A549 (cell line): ENCODE measurements around the gene DMGDH. TPM values are rescaled to one million over a fixed set of nuclear protein-coding genes. Genes with fewer than 3 reads are reported as not detected.

Source experiments
- ATAC-seq, 2 experiments: fragments of 200-7000 bp in 1 of 2; fragments of >200 bp in 1 of 2; cut with Nextera tagmentation in 1 of 2; cut with Tn5 transposase in 1 of 2; 3 replicates each; pipeline versions ENCODE4 v1.8.0 to v1.9.1; 2018 to 2020; ENCODE audit warnings: mild to moderate bottlenecking in 1 of 2, moderate library complexity in 1 of 2
- CTCF ChIA-PET: fragments of 300-600 bp; sonication (Branson Sonifier 250); formaldehyde crosslinking; extraction: SDS; loops from one replicate; lab custom pipeline; 2021; ENCODE audit warnings: antibody characterized with exemption, inconsistent platforms; lab: Yijun Ruan, JAX
- POLR2A ChIA-PET: fragments of 350-600 bp; formaldehyde crosslinking; extraction: SDS; loops from one replicate; lab custom pipeline; 2021; ENCODE audit warnings: antibody characterized with exemption, inconsistent platforms; lab: Yijun Ruan, JAX
- DNase-seq, 2 experiments: peaks; one replicate each; pipeline versions ENCODE4 v3.0.0 to v3.0.0-alpha.2; 2011 to 2016; ENCODE audit warnings: low read depth in 1 of 2, low spot score in 1 of 2
- FAIRE-seq: peaks from 2 replicates; lab custom pipeline; 2011; peaks lifted over from hg19 to GRCh38; lab: Jason Lieb, UNC
- H3K27ac ChIP-seq, 2 experiments: fragments of >200 bp; sonication (Bioruptor Twin); formaldehyde crosslinking; 3 replicates each; pipeline ENCODE4 v1.5.1; 2016 to 2017
- H3K4me1 ChIP-seq: fragments of >200 bp; sonication (Bioruptor Twin); formaldehyde crosslinking; 3 replicates; pipeline ENCODE4 v1.6.1; 2016
- H3K4me2 ChIP-seq: fragments of >200 bp; sonication (Bioruptor Twin); formaldehyde crosslinking; 3 replicates; pipeline ENCODE4 v1.6.1; 2016
- H3K4me3 ChIP-seq: fragments of >200 bp; sonication (Bioruptor Twin); formaldehyde crosslinking; 3 replicates; pipeline ENCODE4 v1.5.1; 2016
- H3K9me3 ChIP-seq: fragments of >200 bp; sonication (Bioruptor Twin); formaldehyde crosslinking; 3 replicates; pipeline ENCODE4 v1.6.1; 2016
- ATOH8 ChIP-seq: fragments of 250-450 bp; sonication (Bioruptor Pico); IDR thresholded peaks from 2 replicates; pipeline ENCODE4 v1.5.0; 2020; ENCODE audit warnings: low read depth, mild to moderate bottlenecking, moderate library complexity
- CEBPB ChIP-seq, 2 experiments: fragments of >200 bp in 1 of 2; sonication (Bioruptor Twin) in 1 of 2; formaldehyde crosslinking in 1 of 2; IDR thresholded peaks; 2 replicates each; pipeline ENCODE4 v1.6.1; 2012 to 2016
- EHF ChIP-seq: fragments of 250-450 bp; sonication (Bioruptor Pico); IDR thresholded peaks from 2 replicates; pipeline ENCODE4 v1.5.0; 2020; ENCODE audit warnings: mild to moderate bottlenecking
- EP300 ChIP-seq, 2 experiments: fragments of >200 bp; sonication (Bioruptor Twin); formaldehyde crosslinking; IDR thresholded peaks; 2 replicates in 1 of 2; 3 replicates in 1 of 2; pipeline ENCODE4 v1.6.1; 2016 to 2017
- ESRRA ChIP-seq: fragments of 150-350 bp; IDR thresholded peaks from 2 replicates; pipeline ENCODE4 v1.6.1; 2014; ENCODE audit warnings: mild to moderate bottlenecking, low read length, borderline replicate concordance
- FOSB ChIP-seq: fragments of 250-450 bp; sonication (Bioruptor Pico); IDR thresholded peaks from 2 replicates; pipeline ENCODE4 v1.5.0; 2020; ENCODE audit warnings: mild to moderate bottlenecking, moderate library complexity
- HES2 ChIP-seq: fragments of >200 bp; sonication (Bioruptor Twin); formaldehyde crosslinking; IDR thresholded peaks from 2 replicates; pipeline ENCODE4 v1.6.1; 2016
- HEYL ChIP-seq: fragments of 250-450 bp; sonication (Bioruptor Pico); IDR thresholded peaks from 2 replicates; pipeline ENCODE4 v1.8.0; 2021; ENCODE audit warnings: mild to moderate bottlenecking, moderate library complexity
- HOXB5 ChIP-seq: fragments of 250-450 bp; sonication (Bioruptor Pico); IDR thresholded peaks from 2 replicates; pipeline ENCODE4 v1.5.0; 2020; ENCODE audit warnings: mild to moderate bottlenecking, moderate library complexity
- JUN ChIP-seq, 2 experiments: fragments of >200 bp; sonication (Bioruptor Twin); formaldehyde crosslinking; IDR thresholded peaks; 2 replicates in 1 of 2; 3 replicates in 1 of 2; pipeline ENCODE4 v1.6.1; 2016 to 2017
- MAX ChIP-seq: IDR thresholded peaks from 2 replicates; pipeline ENCODE4 v1.6.1; 2012
- MYC ChIP-seq: IDR thresholded peaks from 2 replicates; pipeline ENCODE4 v1.6.1; 2012; ENCODE audit warnings: mild to moderate bottlenecking, inconsistent platforms, low read length, improper control_type of control experiment, borderline replicate concordance
- NR3C1 ChIP-seq: fragments of >200 bp; sonication (Bioruptor Twin); formaldehyde crosslinking; IDR thresholded peaks from 3 replicates; pipeline ENCODE4 v1.6.1; 2017
- RAD21 ChIP-seq, 2 experiments: fragments of >200 bp in 1 of 2; sonication (Bioruptor Twin) in 1 of 2; formaldehyde crosslinking in 1 of 2; IDR thresholded peaks in 1 of 2; conservative IDR thresholded peaks in 1 of 2; 2 replicates in 1 of 2; 3 replicates in 1 of 2; pipeline ENCODE4 v1.6.1; 2012 to 2018; ENCODE audit warnings: inconsistent platforms in 1 of 2
- RARB ChIP-seq: fragments of 250-450 bp; sonication (Bioruptor Pico); IDR thresholded peaks from 2 replicates; pipeline ENCODE4 v1.8.0; 2021; ENCODE audit warnings: mild to moderate bottlenecking, moderate library complexity
- RCOR1 ChIP-seq: fragments of 150-350 bp; IDR thresholded peaks from 2 replicates; pipeline ENCODE4 v1.6.1; 2014; ENCODE audit warnings: antibody characterized with exemption, low read length, low read depth
- SMC3 ChIP-seq: fragments of >200 bp; sonication (Bioruptor Twin); formaldehyde crosslinking; IDR thresholded peaks from 3 replicates; pipeline ENCODE4 v1.6.1; 2018; ENCODE audit warnings: inconsistent platforms
- TFCP2L1 ChIP-seq: fragments of 250-450 bp; sonication (Bioruptor Pico); IDR thresholded peaks from 2 replicates; pipeline ENCODE4 v1.5.0; 2021; ENCODE audit warnings: mild to moderate bottlenecking
- ZC3H11A ChIP-seq: fragments of 450-650 bp; IDR thresholded peaks from 2 replicates; pipeline ENCODE4 v1.6.1; 2014; ENCODE audit warnings: antibody characterized with exemption, mild to moderate bottlenecking
- ZFP36 ChIP-seq: fragments of 450-650 bp; IDR thresholded peaks from 2 replicates; pipeline ENCODE4 v1.6.1; 2014; ENCODE audit warnings: borderline replicate concordance; ENCODE audit not compliant: partially characterized antibody
- ZNF302 ChIP-seq: fragments of 250-450 bp; sonication (Bioruptor Pico); IDR thresholded peaks from 2 replicates; pipeline ENCODE4 v1.9.0; 2021; ENCODE audit warnings: inconsistent platforms, mild to moderate bottlenecking, moderate library complexity
- WGBS: methylation state at CpG from one replicate; pipeline ENCODE4 v1.1.6; 2017; ENCODE audit errors: missing lambda C conversion rate; 5-methylcytosine and 5-hydroxymethylcytosine counted together
- polyA plus RNA-seq, 4 experiments: library from polyadenylated mRNA; depleted of rRNA in 3 of 4; stranded (reverse); fragments of >200 nt; fragmentation: RNase III in 1 of 4; extraction: RNeasy Plus Mini Kit Qiagen cat#74134 plus additional on column Dnase treatment in 1 of 4; gene quantifications; 2 replicates in 3 of 4; 3 replicates in 1 of 4; pipeline ENCODE4 v1.2.3, GENCODE V29; 2011 to 2017
- TF ChIP-seq, protein P1 (sequence below): IDR thresholded peaks from 2 replicates; pipeline ENCODE4 v1.6.1; 2012
- TF ChIP-seq, protein P2 (sequence below): fragments of >200 bp; sonication (Bioruptor Twin); formaldehyde crosslinking; IDR thresholded peaks from 3 replicates; pipeline ENCODE4 v1.5.1; 2016
- TF ChIP-seq, protein P3 (sequence below): IDR thresholded peaks from 2 replicates; pipeline ENCODE4 v1.6.1; 2012; ENCODE audit warnings: low read depth, borderline replicate concordance

The DMGDH gene
- polyA plus RNA-seq, 2 of the 4 experiments (the other 2 are of a cell fraction) = 2.2 TPM; not detected in 1

DNA sequence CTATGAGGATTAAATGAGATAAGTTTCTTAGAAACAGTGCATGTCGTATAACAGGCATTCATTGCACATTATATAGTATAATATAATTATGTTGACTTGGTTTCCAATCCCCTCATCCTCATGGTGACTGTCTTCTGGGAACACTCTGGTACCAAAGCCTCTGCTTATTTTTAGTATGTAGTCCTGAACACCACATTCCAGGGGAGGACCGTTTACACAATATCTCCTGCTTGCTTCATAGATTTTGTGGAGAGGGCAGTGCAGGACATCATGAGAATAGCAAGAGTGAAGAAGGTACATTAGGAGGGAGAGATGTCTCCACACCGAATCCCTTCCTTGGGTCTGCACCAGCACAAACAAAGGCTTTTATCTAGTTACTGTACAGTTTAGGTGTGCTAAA, 21.6 kb upstream of the DMGDH start:
- DNase-seq = no peak
- no peak for TF ChIP-seq MYC
- TF ChIP-seq SMC3 = no peak
- TF ChIP-seq HEYL (CRISPR knock-in tag) = no peak
- TF ChIP-seq RARB = no peak
- no peak for TF ChIP-seq JUN (IDR thresholded peaks at IDR 0.05)
- TF ChIP-seq ATOH8 (CRISPR knock-in tag) = no peak
- TF ChIP-seq FOSB = no peak
- TF ChIP-seq MAX = no peak
- TF ChIP-seq ZC3H11A = no peak
- TF ChIP-seq, protein P1, sequence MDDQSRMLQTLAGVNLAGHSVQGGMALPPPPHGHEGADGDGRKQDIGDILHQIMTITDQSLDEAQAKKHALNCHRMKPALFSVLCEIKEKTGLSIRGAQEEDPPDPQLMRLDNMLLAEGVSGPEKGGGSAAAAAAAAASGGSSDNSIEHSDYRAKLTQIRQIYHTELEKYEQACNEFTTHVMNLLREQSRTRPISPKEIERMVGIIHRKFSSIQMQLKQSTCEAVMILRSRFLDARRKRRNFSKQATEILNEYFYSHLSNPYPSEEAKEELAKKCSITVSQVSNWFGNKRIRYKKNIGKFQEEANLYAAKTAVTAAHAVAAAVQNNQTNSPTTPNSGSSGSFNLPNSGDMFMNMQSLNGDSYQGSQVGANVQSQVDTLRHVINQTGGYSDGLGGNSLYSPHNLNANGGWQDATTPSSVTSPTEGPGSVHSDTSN = no peak
- no peak for TF ChIP-seq TFCP2L1 (CRISPR knock-in tag)
- no peak for TF ChIP-seq ZFP36
- TF ChIP-seq, protein P2, sequence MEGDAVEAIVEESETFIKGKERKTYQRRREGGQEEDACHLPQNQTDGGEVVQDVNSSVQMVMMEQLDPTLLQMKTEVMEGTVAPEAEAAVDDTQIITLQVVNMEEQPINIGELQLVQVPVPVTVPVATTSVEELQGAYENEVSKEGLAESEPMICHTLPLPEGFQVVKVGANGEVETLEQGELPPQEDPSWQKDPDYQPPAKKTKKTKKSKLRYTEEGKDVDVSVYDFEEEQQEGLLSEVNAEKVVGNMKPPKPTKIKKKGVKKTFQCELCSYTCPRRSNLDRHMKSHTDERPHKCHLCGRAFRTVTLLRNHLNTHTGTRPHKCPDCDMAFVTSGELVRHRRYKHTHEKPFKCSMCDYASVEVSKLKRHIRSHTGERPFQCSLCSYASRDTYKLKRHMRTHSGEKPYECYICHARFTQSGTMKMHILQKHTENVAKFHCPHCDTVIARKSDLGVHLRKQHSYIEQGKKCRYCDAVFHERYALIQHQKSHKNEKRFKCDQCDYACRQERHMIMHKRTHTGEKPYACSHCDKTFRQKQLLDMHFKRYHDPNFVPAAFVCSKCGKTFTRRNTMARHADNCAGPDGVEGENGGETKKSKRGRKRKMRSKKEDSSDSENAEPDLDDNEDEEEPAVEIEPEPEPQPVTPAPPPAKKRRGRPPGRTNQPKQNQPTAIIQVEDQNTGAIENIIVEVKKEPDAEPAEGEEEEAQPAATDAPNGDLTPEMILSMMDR = no peak
- no peak for FAIRE-seq
- Histone ChIP-seq H3K4me3 (no peak overlapping the region), H3K4me2 (no peak overlapping the region), H3K4me1 (no peaks in the 10 kb centered on the region), H3K27ac (no peak overlapping the region), H3K9me3 (no peaks in the 10 kb centered on the region)
- ChIA-PET CTCF (interaction anchor here (1.8 kb wide), 1 partner anchor 16 kb away, joined by 3 read pairs; no protein-coding TSS in a partner anchor), POLR2A (no interaction called here)
- 29% methylated on average over 3 of the region's 3 CpGs for WGBS
- ATAC-seq = no peak

DNA sequence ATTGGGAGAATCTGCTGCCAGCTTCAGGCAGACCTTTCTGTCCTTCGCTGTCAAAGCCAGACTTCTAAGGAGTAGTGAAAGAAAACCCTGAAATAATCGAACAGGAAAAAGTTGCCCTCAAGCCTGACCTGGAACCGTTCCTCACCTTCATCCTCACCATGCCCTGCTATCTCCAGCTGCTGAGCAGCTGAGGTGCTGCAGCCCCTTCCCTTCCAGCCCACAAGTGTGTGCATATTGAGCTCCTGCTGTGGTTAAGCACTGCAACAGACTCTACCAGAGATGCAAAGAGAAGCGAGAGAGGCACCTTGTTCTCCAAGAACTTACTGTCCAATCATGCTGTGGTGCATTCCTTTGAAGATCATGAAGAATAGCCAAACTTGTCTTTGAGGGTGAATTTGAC, 19.0 kb upstream of the DMGDH start:
- Histone ChIP-seq H3K4me2 (no peak overlapping the region), H3K4me3 (no peak overlapping the region), H3K27ac (no peak overlapping the region), H3K9me3 (no peaks in the 10 kb centered on the region), H3K4me1 (no peaks in the 10 kb centered on the region)
- no peak for TF ChIP-seq FOSB
- DNase-seq (no peak), FAIRE-seq (no peak), ATAC-seq (no peak)
- WGBS = 74% methylated on average over 4 of the region's 4 CpGs
- ChIA-PET POLR2A (no interaction called here), CTCF (interaction anchor here (0.7 kb wide), 1 partner anchor 15 kb away, joined by 4 read pairs; no protein-coding TSS in a partner anchor)

GRCh38 chr5:79086116-79086515, 16.6 kb upstream of the DMGDH start:
- CTCF ChIA-PET = interaction anchor here (0.8 kb wide), 1 partner anchor 61 kb away, joined by 3 read pairs; no protein-coding TSS in a partner anchor
- H3K4me1 ChIP-seq = no peaks in the 10 kb centered on the region
- no peak for FAIRE-seq
- DNase-seq = no peak
- POLR2A ChIA-PET = no interaction called here
- no peak for ATAC-seq
- no peak overlapping the region for H3K4me2 ChIP-seq
- H3K9me3 ChIP-seq = no peaks in the 10 kb centered on the region
- WGBS = 49% methylated on average over 2 of the region's 2 CpGs
- H3K27ac ChIP-seq = no peak overlapping the region
- no peak for TF ChIP-seq ESRRA
- H3K4me3 ChIP-seq = no peak overlapping the region

DNA sequence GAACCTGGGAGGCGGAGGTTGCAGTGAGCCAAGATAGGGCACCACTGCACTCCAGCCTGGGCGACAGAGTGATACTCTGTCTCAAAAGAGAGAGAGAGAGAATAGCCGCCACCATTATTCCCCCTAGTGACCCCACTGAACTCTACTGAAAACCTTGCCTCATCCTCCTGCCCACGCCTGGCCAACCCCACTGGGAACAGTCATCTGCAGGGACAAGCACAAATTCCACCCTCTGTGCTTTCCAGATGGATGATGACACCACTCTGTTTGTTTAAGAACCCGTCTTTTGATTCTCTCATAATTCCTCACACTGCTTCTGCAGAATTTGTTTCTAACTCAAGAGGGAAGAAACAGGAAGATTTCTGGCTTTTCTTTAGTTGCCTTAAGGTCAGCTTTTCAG, 12.3 kb upstream of the DMGDH start:
- no peak for ATAC-seq
- H3K4me1 ChIP-seq = no peaks in the 10 kb centered on the region
- TF ChIP-seq MYC (no peak), CEBPB (IDR thresholded peaks at IDR 0.05) (no peak), ZNF302 (CRISPR knock-in tag) (no peak), RARB (no peak), NR3C1 (no peak), EP300 (IDR thresholded peaks at IDR 0.05) (no peak), EHF (no peak), RCOR1 (no peak), RAD21 (conservative IDR thresholded peaks at IDR 0.05 in 1 of 2, IDR thresholded peaks at IDR 0.05 in 1 of 2) (no peak), HOXB5 (CRISPR knock-in tag) (no peak), HES2 (no peak)
- TF ChIP-seq, protein P3, sequence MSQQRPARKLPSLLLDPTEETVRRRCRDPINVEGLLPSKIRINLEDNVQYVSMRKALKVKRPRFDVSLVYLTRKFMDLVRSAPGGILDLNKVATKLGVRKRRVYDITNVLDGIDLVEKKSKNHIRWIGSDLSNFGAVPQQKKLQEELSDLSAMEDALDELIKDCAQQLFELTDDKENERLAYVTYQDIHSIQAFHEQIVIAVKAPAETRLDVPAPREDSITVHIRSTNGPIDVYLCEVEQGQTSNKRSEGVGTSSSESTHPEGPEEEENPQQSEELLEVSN = no peak
- TF ChIP-seq, all 56 proteins: peak for 0
- ChIA-PET CTCF (no interaction called here), POLR2A (no interaction called here)
- FAIRE-seq = no peak
- DNase-seq = no peak
- 74% methylated on average over 5 of the region's 5 CpGs for WGBS
- Histone ChIP-seq H3K4me3 (no peak overlapping the region), H3K9me3 (no peaks in the 10 kb centered on the region), H3K27ac (no peak overlapping the region), H3K4me2 (no peak overlapping the region)
